Adrenal gland (tissue), 5 donors: ENCODE results near the gene TMEM151B.

Experiments used
- POLR2A ChIP-seq, 2 donors: fragments of 450-650 bp; IDR thresholded peaks; one replicate each; pipeline ENCODE4 v1.6.1; 2017; ENCODE audit warnings: antibody characterized with exemption in 2 of 2, mild to moderate bottlenecking in 2 of 2, moderate library complexity in 1 of 2
- TF ChIP-seq, protein P1 (sequence below), 6 experiments: fragments of 450-650 bp in 4 of 6; fragments of 200-600 bp in 2 of 6; sonication (generic) in 1 of 6; IDR thresholded peaks; 1 replicate in 5 of 6; 2 replicates in 1 of 6; pipeline versions ENCODE4 v1.5.1 to v1.8.0; 2016 to 2021; ENCODE audit warnings: antibody characterized with exemption in 6 of 6, mild to moderate bottlenecking in 2 of 6, moderate library complexity in 1 of 6
- donor health status: DM: no; HTN: no; CAD: no.

DNA sequence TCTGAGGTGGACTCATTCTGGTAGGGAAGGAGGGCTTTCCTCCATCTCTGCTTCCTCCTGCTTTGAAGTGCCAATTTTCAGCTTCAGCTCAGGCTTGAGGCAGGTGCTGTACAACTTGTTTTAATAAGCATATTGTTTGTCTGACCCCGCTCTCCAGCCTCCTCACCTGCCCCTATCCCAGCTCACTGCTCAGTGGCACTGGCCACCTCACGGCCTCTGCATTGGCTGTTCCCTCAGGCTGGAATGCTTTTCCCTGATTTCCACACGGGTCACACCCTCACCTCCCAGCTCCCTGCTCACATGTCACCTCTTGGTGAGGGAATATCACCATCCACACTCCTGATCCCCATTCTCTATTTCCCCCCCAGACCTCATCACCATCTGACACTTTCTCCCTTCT is 28.6 kb downstream of the TMEM151B start:
- TF ChIP-seq, protein P1, sequence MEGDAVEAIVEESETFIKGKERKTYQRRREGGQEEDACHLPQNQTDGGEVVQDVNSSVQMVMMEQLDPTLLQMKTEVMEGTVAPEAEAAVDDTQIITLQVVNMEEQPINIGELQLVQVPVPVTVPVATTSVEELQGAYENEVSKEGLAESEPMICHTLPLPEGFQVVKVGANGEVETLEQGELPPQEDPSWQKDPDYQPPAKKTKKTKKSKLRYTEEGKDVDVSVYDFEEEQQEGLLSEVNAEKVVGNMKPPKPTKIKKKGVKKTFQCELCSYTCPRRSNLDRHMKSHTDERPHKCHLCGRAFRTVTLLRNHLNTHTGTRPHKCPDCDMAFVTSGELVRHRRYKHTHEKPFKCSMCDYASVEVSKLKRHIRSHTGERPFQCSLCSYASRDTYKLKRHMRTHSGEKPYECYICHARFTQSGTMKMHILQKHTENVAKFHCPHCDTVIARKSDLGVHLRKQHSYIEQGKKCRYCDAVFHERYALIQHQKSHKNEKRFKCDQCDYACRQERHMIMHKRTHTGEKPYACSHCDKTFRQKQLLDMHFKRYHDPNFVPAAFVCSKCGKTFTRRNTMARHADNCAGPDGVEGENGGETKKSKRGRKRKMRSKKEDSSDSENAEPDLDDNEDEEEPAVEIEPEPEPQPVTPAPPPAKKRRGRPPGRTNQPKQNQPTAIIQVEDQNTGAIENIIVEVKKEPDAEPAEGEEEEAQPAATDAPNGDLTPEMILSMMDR (IDR thresholded peaks at IDR 0.05), result no peak
- TF ChIP-seq POLR2A (IDR thresholded peaks at IDR 0.05), result no peak
